Measurements from ENCODE around the gene KRT40.

Gene KRT40

DNA sequence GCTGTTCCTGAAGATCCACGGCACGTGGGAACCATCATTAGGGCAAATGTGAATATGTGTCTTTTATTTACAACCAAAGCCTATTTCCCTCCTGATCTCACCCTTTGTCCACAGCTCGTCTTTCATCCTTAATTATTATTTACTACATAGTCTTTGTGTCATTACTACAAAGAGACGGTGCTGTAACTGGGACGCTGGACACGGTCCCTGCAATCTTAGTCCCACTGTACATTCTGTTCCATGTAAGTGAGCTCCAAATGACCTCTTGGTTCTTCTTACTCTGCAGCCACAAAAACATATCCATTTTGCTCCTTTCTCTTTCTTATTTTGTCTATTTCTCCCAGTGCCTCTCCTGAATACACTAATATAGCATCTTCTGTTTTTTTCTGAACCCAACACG, 34.0 kb downstream of the KRT40 start:
- DNase-seq: no peak

DNA sequence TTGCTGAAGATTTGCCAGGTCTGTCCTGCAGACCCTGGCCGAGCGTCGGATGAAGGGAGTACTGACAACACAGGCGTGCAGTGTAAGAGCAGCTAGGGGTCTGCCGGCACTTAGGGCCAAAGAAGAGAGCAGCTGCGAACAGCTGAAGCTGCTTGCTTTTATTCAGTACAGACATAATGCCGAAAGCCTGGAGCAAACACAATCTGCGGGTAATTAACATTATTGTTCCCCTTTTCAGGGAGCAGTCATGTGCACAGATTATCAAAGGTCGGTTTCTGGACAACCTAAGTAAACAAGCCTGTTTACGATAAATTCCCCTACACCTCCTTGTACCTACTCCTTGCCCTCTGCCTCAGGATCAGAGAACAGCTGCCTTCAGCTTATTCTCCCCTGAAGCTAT, 34.7 kb downstream of the KRT40 start:
- DNase-seq: peak; percentile 55

DNA sequence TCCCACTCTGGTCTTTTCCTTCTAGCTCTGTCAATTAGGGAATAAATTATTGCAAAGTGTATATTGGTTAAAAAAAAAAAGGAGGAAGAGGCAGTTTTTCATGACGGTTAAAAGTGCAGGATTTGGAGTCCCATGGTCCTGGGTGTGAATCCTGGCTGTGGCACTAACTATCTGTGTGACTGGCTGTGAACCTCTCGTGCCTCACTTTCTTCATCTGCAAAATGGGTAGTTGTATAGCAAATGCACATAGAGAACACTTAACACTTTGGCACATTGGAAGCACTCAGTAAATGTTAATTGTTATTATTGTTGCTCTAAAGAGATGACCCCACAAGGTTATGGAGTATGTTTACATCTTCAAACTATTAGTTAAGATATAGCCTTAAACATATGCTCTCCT, 36.2 kb downstream of the KRT40 start:
- DNase-seq: no peak

DNA sequence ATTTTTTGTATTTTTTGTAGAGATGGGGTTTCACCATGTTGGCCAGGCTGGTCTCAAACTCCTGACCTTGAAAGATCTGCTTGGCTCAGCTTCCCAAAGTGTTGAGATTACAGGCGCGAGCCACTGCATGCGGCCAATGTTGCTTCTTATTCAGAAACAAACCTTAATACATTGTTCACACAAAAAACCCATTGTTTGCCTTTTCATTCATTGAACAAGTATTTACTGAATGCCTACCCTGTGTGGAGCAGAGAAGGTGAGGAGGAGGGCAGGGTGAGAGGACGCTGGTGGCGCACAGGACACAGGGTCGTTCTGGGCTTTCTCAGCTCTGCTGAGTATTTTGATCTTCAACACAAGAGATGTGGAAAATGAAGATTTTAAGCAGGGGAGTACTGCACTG, 38.7 kb downstream of the KRT40 start:
- no peak for DNase-seq

DNA sequence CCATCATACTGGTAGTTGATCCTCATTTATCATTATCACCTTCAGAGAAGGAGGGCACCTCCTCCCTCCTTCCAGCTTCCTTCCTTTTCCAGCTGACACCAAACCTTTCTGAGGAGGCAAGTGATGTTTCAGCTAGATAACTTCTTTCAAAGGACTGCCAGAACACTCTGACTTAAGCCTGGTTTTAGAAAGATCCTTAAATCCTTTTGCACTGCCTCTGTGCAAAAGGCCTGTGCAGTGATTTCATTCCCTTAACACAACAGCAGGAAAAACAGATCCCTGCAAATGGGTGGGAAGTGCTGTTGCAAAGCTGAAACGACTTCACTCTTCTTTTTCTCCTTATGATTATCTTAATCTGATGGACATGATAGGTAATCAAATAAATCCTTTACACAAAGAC, 39.6 kb downstream of the KRT40 start:
- no peak for DNase-seq

DNA sequence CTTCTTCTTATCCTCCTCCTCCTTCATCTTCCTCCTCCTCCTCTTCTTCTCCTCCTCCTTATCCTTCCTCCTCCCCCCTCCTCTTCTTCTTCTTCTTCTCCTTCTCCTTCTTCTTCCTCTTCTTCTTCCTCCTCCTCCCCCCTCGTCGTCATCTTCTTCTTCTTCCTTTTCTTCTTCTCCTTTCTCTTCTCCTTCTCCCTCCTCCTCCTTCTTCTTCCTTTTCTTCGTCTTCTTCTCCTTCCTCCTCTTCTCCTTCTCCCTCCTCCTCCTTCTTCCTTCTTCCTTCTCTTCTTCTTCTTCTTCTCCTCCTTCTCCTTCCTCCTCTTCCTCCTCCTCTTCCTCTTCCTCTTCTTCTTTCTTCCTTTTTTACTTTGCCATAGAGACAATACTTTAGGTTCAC, 41.6 kb downstream of the KRT40 start:
- DNase-seq: no peak

DNA sequence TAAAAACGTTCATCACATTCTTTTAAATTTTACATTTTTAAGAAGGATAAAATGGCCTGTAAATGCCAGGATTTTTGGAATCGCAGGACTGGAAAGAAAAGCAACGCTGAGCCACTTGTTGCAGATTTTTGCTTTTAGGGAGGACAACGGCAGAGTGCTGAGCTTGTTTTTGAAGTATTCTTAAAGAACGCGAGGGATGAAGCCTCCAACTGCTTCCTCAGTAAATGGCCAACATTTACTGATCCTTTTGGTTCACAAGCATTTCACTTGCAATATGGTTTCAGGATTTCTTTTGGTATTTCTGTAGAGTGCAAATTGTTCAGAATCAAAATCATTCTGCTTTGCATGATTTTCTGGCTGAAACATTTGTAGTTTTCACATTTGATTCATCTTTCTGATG, 43.9 kb downstream of the KRT40 start:
- DNase-seq: no peak

DNA sequence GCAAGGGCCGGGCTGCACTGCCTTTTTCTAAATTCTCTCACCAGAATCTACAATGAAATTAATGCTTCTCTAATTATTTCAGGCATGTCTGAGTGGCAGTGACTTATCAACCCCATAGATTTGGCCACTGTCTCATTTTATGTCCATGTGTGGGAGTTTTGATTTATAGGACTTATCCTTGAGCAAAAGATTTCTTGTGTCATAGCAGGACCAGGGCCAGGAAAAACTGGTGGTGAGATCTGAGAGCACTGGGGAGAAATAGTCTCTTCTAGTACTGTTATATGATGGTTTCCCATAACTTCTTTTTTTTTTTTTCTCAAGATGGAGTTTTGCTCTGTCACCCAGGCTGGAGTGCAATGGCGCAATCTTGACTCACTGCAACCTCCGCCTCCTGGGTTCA, 45.1 kb downstream of the KRT40 start:
- no peak for DNase-seq

DNA sequence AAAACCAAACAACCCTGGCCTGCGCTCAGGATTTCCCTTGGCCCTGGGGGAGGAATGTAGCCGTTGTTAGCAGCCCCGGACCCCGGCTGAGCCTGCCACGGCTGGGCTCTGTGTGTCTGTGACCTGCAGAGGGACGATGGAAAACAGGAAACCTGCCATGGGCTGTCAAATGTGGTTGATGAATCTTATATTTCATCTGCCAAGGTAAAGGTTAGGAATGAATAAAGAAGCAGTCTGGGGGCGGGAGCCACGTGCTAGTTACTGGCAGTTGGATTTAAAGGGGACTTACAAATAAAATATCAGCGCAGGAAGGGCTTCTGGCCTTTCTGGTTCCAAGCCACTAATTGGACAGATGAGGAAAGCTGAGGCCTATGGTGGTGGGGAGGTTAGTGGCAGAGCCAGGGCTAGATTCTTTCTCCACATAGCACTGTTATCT, 46.7 kb downstream of the KRT40 start, which contains the start of gene KRT23:
KRT23 (minus strand) TSS at position 263 of the 436 bp plus-strand sequence. CDS start 1,043 bp downstream, outside the sequence.
- no peak for DNase-seq

DNA sequence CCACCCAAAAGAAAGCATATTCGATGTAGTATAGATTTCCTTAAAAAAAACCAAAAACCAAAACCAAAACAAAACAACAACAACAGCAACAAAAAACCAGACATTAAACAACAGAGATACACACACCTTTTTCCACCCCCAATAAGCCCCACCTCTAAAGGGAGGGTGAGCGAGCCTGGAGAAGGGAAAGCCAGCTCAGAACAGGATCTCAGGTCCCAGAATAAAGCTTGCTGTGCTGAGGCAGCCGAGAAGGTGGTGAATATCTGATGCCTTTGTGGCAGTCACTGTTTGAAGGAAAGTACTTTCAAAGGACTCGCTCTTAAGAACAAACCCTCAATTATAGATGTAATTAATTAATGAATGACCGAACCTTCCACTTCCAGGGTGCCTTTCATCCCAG, 47.1 kb downstream of the KRT40 start:
- no peak for DNase-seq

DNA sequence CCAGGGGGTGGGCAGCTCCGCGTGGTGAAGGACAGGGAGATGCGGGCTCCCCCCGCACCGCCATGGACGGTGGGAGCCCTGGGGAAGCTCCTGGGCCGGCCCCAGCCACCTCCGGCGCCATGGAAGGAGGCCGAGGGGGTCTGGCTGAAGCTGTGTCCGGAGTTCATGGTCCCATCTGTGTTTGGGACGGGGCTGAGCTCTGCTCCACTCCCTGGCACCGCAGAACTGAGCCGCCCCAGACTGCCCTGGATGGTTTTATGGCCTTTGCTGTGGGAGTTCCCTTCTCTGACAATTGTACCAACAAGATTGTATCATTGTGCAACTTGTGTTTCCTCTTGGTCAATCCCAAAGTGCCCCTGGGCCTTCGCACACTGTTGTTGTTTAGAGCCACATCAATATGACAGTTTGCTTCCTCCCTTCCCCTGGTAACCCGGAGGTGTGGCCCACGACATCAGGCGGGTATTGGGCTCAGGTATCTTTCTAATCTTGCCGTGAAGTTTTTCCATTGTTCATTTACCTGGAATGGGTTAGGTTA, 47.6 kb downstream of the KRT40 start:
- no peak for DNase-seq

DNA sequence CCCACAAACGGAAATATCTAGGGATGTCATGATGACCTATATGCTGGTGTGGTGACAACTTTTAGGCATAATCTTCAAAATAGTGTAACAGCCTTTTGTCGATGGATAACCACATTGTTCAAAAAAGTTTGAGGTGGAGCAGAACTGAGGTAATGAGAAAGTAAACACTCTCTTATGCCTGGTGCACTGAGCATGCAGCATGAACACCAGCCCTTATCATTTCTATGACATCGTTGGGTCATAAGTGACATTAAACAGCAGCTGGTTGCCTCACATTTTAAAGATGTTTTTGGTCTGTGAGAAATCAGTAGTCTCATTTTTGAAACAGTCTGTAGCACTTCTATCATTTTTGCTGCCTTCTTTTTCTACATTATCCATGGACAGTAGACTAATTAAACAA, 48.5 kb downstream of the KRT40 start:
- no peak for DNase-seq

DNA sequence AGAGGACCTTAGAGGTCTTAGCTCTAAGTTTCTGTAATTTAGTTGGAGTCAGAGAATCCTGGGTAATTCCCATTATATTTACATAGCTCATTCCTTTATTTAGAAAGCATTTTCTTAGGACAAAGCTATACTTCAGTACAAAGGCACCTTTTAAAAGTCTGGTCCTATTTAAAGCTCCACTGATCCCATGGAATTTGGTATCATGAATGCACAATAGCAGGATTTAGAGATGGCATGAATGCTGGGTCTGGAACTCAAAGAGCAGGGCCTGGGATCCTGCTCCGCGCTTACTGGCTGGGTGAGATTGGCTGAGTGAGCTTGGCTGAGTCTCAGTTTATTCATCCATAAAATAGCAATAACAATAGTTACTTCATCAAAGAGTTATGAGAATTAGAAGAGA, 51.5 kb downstream of the KRT40 start:
- no peak for DNase-seq

DNA sequence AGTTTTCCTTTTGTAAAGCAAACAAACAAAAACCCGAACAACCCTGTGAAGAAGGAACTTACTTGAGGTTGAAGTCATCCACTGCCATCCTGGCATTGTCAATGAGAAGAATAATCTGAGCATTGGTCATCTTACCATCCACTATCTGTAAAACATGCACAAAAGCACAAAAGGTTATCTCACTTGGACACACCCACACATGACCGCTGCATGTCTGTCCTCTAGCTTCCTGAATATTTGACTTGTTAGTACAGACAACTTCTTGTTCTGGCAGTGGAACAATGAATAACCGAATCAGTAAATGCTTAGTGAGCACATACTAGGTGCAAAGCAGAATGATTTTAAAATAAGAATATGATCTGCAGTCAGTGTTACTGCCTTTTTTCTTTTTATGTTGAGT, 52.8 kb downstream of the KRT40 start:
- DNase-seq: no peak

All from NCI-H1105 (cell line).